ENCODE data around the gene ZFAND3.

DNA sequence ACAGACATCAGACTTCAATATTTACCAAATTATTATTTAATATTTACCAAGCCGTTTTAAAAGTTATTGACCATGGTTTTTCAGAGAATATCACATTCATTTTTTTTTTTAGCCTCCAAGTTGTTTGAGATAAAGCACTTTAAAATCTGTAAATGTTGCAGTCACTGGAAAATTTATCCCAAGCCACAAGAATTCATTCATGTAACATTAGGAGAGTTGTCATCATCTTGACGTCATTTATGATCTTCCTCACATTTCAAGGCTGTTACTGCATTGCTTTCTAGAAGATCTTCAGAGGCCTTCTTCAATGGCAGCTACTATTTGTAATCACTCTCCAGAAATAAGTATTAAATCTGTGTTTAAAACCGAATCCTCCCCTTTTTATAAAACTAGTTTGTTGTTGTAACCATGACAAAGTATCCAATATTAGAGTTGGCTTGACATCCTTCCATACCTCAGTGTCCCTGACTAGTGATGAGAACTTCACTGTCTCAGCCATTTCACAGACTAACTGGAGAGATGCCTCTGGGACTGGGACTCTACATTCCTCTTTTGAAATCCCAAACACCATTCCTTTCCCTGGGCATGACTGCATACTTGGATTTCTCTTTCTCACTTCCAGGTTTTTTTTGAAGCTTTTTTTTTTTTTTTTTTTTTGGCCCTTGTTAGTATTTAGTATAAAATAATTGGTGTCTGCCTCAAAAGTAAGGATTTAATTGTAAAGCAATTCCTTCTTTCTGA lies 100.1 kb downstream of the ZFAND3 start:
- TF ChIP-seq, protein P1, sequence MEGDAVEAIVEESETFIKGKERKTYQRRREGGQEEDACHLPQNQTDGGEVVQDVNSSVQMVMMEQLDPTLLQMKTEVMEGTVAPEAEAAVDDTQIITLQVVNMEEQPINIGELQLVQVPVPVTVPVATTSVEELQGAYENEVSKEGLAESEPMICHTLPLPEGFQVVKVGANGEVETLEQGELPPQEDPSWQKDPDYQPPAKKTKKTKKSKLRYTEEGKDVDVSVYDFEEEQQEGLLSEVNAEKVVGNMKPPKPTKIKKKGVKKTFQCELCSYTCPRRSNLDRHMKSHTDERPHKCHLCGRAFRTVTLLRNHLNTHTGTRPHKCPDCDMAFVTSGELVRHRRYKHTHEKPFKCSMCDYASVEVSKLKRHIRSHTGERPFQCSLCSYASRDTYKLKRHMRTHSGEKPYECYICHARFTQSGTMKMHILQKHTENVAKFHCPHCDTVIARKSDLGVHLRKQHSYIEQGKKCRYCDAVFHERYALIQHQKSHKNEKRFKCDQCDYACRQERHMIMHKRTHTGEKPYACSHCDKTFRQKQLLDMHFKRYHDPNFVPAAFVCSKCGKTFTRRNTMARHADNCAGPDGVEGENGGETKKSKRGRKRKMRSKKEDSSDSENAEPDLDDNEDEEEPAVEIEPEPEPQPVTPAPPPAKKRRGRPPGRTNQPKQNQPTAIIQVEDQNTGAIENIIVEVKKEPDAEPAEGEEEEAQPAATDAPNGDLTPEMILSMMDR (IDR thresholded peaks at IDR 0.05; ENCODE audit: borderline replicate concordance, extremely low read depth, low read length, poor library complexity, severe bottlenecking), result no peak
- TF ChIP-seq EZH2 (IDR thresholded peaks at IDR 0.05; ENCODE audit: borderline replicate concordance, low read depth, low read length, severe bottlenecking), result no peak
